ENCODE measurements around the gene CYTH4.
"Not testable (repeated sequence)": the region's sequence is repeated elsewhere in the genome, so short reads cannot be mapped to it uniquely, and the experiment has no call there.

Gene CYTH4

DNA sequence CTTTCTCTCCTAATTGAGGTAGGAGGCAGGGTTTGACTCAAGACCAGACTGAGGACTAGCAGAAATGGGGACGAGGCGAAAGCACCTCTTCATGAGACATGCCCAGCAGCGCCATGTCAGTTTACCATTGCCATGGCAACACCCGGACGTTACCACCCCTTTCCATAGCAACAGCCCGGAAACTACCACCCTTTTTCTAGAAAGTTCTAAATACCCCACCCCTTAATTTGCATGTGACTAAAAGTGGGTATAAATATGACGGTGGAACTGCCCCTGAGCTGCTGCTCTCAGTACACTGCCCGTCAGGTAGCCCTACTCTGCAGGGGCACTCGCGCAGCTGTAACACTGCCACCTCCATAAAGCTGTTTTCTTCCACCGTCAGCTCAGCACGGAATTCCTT, 32.3 kb upstream of the CYTH4 start:
- peak; percentile 13 to 21 for DNase-seq

DNA sequence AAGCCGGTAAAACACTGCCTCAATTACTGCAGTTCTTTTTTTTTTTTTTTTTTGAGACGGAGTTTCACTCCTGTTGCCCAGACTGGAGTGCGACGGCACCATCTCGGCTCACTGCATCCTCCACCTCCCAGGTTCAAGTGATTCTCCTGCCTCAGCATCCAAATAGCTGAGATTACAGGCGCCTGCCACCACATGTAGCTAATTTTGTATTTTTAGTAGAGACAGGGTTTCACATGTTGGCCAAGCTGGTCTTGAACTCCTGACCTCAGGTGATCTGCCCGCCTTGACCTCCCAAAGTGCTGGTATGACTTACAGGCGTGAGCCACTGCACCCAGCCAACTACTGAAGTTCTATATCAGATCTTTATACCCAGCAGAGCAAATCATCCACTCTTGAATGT, 30.5 kb upstream of the CYTH4 start:
- not testable (repeated sequence) for DNase-seq

- DNase-seq: no peak
Measured at GRCh38 chr22:37253126-37253660, 29.1 kb upstream of the CYTH4 start.

GRCh38 chr22:37254209-37254866, 28.0 kb upstream of the CYTH4 start:
- no peak for DNase-seq

- no peak for DNase-seq
Measured at GRCh38 chr22:37254867-37255233, 27.5 kb upstream of the CYTH4 start.

DNA sequence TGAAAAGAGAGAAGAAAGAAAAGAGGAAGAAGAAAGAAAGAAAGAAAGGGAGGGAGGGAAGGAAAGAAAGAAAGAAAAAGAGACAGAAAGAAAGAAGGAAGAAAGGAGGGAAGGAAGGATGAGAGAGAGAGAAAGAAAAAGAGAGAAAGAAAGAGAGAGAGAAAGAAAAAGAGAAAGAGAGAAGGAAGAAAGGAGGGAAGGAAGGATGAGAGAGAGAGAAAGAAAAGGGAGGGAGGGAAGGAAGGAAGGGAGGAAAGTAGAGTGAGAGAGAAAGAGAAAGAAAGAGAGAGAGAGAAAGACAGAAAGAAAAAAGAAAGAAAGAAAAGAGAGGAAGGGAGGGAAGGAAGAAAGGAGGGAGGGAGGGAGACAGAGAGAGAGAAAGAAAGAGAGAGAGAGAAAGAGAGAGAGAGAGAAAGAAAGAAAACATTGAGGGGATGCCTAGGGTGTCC, 26.7 kb upstream of the CYTH4 start:
- no peak for DNase-seq

- DNase-seq: peak; percentile 21 to 67
Measured at GRCh38 chr22:37256075-37256726, 26.1 kb upstream of the CYTH4 start.

- peak in 1 of 2 experiments; percentile 8 for DNase-seq
Measured at GRCh38 chr22:37258005-37258752, 24.1 kb upstream of the CYTH4 start.

DNA sequence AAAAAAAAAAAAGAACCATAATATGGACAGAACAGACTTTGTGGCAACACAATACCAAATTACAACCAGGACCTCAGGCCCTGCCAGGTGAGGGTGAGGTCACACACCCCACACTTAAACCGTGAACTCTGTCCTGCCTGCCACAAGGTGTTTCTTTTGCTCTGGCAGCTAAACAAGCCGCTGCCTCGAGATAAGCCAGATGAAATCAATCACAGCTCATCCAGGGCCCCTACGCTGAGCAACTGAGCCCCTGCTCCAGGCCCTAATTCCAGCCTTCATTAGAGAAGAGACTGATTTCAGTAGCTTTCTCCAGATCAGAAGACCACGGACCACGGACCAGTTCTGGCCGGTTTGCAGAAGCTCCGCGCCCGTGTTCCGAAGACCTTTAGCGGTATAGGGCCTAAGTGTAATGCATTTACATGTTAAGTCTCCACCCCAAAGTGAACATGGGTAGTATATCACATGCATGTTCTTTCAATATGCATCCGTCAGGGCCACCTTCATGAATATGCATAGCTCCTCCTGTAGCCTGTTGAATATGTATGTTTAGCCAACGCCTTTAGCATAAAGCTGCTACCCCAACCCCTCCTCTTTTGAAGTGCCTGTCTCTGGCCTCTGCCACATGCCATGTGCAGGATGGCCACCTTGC, 23.4 kb upstream of the CYTH4 start:
- DNase-seq: peak; percentile 80 to 83

GRCh38 chr22:37259540-37260029, 22.7 kb upstream of the CYTH4 start:
- DNase-seq: peak; percentile 57 to 76

- no peak for DNase-seq
Measured at GRCh38 chr22:37260155-37260795, 22.0 kb upstream of the CYTH4 start.

GRCh38 chr22:37260901-37261336, 21.4 kb upstream of the CYTH4 start:
- DNase-seq: peak in 1 of 2 experiments; percentile 66

DNA sequence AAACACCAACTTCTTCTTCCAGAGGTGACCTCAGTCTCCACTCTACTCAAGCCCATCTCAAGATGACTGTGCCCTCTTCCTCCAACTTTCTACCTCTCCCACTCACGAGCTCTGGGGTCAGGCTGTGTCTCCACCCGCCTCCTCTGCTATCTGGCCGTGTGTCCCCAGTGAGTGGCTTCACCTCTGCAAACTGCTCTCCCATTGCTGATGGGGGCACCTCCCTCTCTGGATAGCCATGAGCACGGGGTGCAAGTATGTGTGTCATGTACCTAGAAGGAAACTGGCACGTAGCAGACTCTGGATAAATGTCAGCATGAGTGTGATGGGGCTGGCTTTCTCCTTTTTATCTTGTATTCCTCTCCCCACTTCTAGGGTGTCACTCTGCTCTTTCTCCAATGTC, 20.0 kb upstream of the CYTH4 start:
- no peak for DNase-seq

DNA sequence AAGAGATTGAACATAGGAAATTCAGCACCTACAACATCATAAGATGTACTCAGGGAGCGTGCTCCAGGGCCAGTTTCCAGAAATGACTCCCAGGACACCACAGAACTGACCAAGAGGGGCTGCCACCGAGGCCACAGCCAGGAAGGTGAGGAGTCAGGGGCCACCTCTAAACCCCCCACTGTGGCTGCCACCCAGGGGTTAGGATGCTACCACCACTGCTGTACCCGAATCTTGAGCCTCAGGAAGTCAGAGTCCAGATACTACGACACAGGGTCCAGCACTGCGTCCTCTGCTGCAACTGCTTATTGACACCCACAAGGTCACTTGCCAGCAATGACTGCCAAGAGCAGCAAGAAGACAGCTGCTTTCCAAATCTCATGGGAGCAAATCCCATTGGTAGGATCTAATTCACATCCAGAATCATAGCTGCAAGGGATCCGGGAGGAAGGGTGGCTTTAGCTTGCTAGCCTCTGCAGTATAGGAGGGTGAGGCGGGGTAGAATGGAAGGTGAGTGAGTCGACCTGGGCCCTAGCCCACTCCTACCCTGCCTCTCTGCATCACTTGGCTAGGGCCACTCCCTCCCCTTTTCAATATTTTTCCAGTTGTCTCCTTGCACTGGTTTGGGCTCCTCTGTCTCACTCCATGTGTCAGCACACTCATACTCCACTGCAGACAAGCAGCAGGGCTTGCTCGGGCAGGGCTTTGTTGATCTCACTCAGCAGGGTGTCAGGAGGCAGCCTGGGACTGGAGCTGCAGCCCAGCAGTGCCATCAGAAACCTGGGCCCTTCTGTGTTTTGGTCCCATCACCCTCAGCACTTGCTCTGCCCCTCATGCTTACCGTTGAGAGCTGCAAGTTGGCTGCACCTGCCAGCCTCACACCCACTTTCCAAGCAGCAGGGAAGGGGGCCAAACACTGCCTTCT, 18.1 kb upstream of the CYTH4 start:
- DNase-seq: no peak

GRCh38 chr22:37266581-37267134, 15.7 kb upstream of the CYTH4 start:
- DNase-seq: no peak

- DNase-seq: peak in 1 of 2 experiments; percentile 53
Measured at GRCh38 chr22:37267135-37267587, 15.1 kb upstream of the CYTH4 start.

- no peak for DNase-seq
Measured at GRCh38 chr22:37267661-37268413, 14.5 kb upstream of the CYTH4 start.

DNA sequence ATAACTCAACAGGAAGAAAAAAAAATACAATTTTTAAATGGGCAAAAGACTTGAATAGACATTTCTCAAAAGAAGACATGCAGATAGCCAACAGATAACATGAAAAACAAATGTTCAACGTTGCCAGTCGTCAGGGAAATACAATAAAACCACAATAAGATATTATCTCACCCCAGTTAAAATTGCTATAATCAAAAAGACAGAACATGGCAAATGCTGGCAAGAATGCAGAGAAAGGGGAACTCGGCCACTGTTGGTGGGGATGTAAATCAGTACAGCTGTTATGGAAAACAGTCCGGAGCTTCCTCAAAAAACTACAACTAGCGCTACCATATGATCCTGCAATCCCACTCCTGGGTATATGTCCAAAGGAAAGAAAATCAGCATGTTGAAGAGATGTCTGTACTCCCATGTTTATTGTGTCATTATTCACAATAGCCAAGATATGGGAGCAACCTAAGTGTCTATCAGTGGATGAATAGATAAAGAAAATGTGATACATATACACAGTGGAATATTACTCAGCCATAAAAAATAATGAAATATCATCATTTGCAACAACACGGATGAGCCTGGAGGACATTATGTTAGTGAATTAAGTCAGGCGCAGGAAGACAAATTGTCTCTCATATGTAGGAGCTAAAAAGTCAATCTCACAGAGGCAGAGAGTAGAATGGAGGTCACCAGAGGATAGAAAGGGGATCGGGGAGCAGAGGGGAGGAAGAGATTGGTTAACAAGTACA, 12.2 kb upstream of the CYTH4 start:
- DNase-seq: peak in 1 of 2 experiments; percentile 39
